Colonic mucosa (tissue), 4 donors: ENCODE data around the gene NAGK. TPM values are rescaled to one million over a fixed set of nuclear protein-coding genes. Genes with fewer than 3 reads are reported as not detected.
"Not testable (repeated sequence)": the region's sequence is repeated elsewhere in the genome, so short reads cannot be mapped to it uniquely, and the experiment has no call there.

Experiments
- DNase-seq: peaks from one replicate; pipeline ENCODE4 v3.0.0-alpha.2; 2020
- H3K27ac ChIP-seq: fragments of 200-600 bp; one replicate; pipeline ENCODE4 v1.8.0; 2021
- H3K27me3 ChIP-seq: fragments of 200-600 bp; one replicate; pipeline ENCODE4 v1.8.0; 2021
- H3K36me3 ChIP-seq: fragments of 200-600 bp; one replicate; pipeline ENCODE4 v1.8.0; 2021
- H3K4me1 ChIP-seq: fragments of 200-600 bp; one replicate; pipeline ENCODE4 v1.8.0; 2021; ENCODE audit warnings: mild to moderate bottlenecking
- H3K4me3 ChIP-seq: fragments of 200-600 bp; one replicate; pipeline ENCODE4 v1.8.0; 2021
- H3K9ac ChIP-seq, 2 donors: one replicate each; pipeline ENCODE4 v1.7.0; 2013; ENCODE audit warnings: control low read depth in 2 of 2, low read depth in 2 of 2, low read length in 2 of 2
- H3K9me3 ChIP-seq: fragments of 200-600 bp; one replicate; pipeline ENCODE4 v1.8.0; 2021
- CTCF ChIP-seq: fragments of 200-600 bp; IDR thresholded peaks from one replicate; pipeline ENCODE4 v1.8.0; 2022; ENCODE audit warnings: antibody characterized with exemption, mild to moderate bottlenecking
- intact Hi-C: fragments of 100-400 bp; cut with DNase I; formaldehyde crosslinking; loops from one replicate; pipeline ENCODE4 v1.14.1; 2022
- total RNA-seq, 2 donors: library from RNA; stranded (reverse); fragmentation: NEBNext Ultra II Directional in 1 of 2; extraction: Animal tissue kit (Norgen Biotek cat#: 25700) in 1 of 2; gene quantifications; one replicate each; pipeline ENCODE4 v1.2.1, GENCODE V29; 2021
- donor health status: healthy.
- donor health status: DM: no; HTN: no; CAD: no.
- donor health status: DM: no; HTN: no; CAD: no.

Gene NAGK
- total RNA-seq = 10 to 100 TPM; 55.6 to 68.4 TPM

GRCh38 chr2:71068218-71069035, at the start of gene NAGK:
Gene NAGK (plus strand): TSS chr2:71068648. CDS start chr2:71068684, 36 bp downstream.
- Histone ChIP-seq H3K27ac (peak within 1 kb of the TSS; percentile 95), H3K9me3 (no peaks in the 10 kb centered on the region), H3K9ac (peak within 1 kb of the TSS; percentile 84 to 87), H3K27me3 (no peaks in the 10 kb centered on the region), H3K36me3 (no peaks in the 10 kb centered on the region), H3K4me3 (peak within 1 kb of the TSS; percentile 95), H3K4me1 (peaks cover 4% of the 10 kb centered on the region)
- DNase-seq = peak; percentile 96
- no peak for TF ChIP-seq CTCF
- intact Hi-C loops = no loop called here

GRCh38 chr2:71019989-71020388, 48.5 kb upstream of the NAGK start:
- H3K4me3 ChIP-seq, H3K27ac ChIP-seq, DNase-seq, H3K9ac ChIP-seq, intact Hi-C loops, H3K27me3 ChIP-seq, H3K36me3 ChIP-seq, H3K9me3 ChIP-seq, H3K4me1 ChIP-seq: not testable (repeated sequence)

GRCh38 chr2:71021394-71021793, 47.1 kb upstream of the NAGK start:
- H3K36me3 ChIP-seq, H3K9me3 ChIP-seq, DNase-seq, H3K4me3 ChIP-seq, H3K27me3 ChIP-seq, H3K4me1 ChIP-seq, H3K27ac ChIP-seq, H3K9ac ChIP-seq, intact Hi-C loops: not testable (repeated sequence)

GRCh38 chr2:71023553-71024243, 44.8 kb upstream of the NAGK start:
- not testable (repeated sequence) for H3K9ac ChIP-seq, H3K4me3 ChIP-seq, H3K27ac ChIP-seq

GRCh38 chr2:71036296-71036695, 32.2 kb upstream of the NAGK start:
- intact Hi-C loops, H3K27ac ChIP-seq, H3K4me3 ChIP-seq, H3K9me3 ChIP-seq, H3K9ac ChIP-seq, H3K36me3 ChIP-seq, H3K4me1 ChIP-seq, DNase-seq, H3K27me3 ChIP-seq: not testable (repeated sequence)

More at GRCh38 chr2:71023553-71024243, 44.8 kb upstream of the NAGK start:
- H3K36me3 ChIP-seq, H3K9me3 ChIP-seq, intact Hi-C loops, H3K4me1 ChIP-seq, H3K27me3 ChIP-seq: not testable (repeated sequence)
- DNase-seq = peak; percentile 73

- Histone ChIP-seq H3K27ac (no peak overlapping the region), H3K9me3 (no peaks in the 10 kb centered on the region), H3K36me3 (no peaks in the 10 kb centered on the region), H3K4me1 (no peaks in the 10 kb centered on the region), H3K27me3 (no peaks in the 10 kb centered on the region), H3K4me3 (no peak overlapping the region), H3K9ac (no peak overlapping the region)
- TF ChIP-seq CTCF = no peak
- intact Hi-C loops = no loop called here
- DNase-seq = no peak
Measured at GRCh38 chr2:71042287-71042686, 26.2 kb upstream of the NAGK start.

GRCh38 chr2:71043531-71044407, 24.7 kb upstream of the NAGK start:
- no peak for DNase-seq
- no peak for TF ChIP-seq CTCF
- no peak overlapping the region for H3K27ac ChIP-seq
- H3K36me3 ChIP-seq = no peaks in the 10 kb centered on the region
- no peak overlapping the region for H3K4me3 ChIP-seq
- H3K9me3 ChIP-seq = no peaks in the 10 kb centered on the region
- intact Hi-C loops = no loop called here
- no peak overlapping the region for H3K9ac ChIP-seq
- H3K4me1 ChIP-seq = no peaks in the 10 kb centered on the region
- no peaks in the 10 kb centered on the region for H3K27me3 ChIP-seq
